ENCODE results near the gene KRTAP10-7. TPM values are rescaled to one million over a fixed set of nuclear protein-coding genes. Genes with fewer than 3 reads are reported as not detected.

Gene KRTAP10-7
- total RNA-seq, 1 donor from 2014 or later = not detected

GRCh38 chr21:44612029-44612486, 11.7 kb downstream of the KRTAP10-7 start, which contains the start of gene KRTAP10-8:
TSS of gene KRTAP10-8 (plus strand) at chr21:44612079. CDS start at chr21:44612101, 22 bp downstream.
- Histone ChIP-seq H3K27ac (ENCODE audit: low read depth, low read length) (no peak within 1 kb of the TSS), H3K36me3 (ENCODE audit: insufficient read depth, low read length) (no peaks in the 10 kb centered on the region), H3K27me3 (ENCODE audit: insufficient read depth, low read length) (no peaks in the 10 kb centered on the region), H3K4me1 (ENCODE audit: insufficient read depth, low read length) (no peaks in the 10 kb centered on the region), H3K4me2 (ENCODE audit: low read length) (no peak within 1 kb of the TSS), H3K9me3 (ENCODE audit: insufficient read depth, low read depth, low read length) (peaks cover 9% of the 10 kb centered on the region), H3K4me3 (ENCODE audit: insufficient read depth, low read depth, low read length) (no peak within 1 kb of the TSS), H3K79me2 (ENCODE audit: insufficient read depth, low read length) (no peaks in the 10 kb centered on the region), H2AFZ (ENCODE audit: low read depth, low read length) (no peak within 1 kb of the TSS), H3K9ac (ENCODE audit: low read length) (no peak within 1 kb of the TSS), H4K20me1 (ENCODE audit: insufficient read depth, low read length) (no peaks in the 10 kb centered on the region)
- H3K9me3 Mint-ChIP-seq (ENCODE audit: unreplicated experiment) = peaks cover 27% of the 10 kb centered on the region
- no peaks in the 10 kb centered on the region for H3K4me1 Mint-ChIP-seq (ENCODE audit: low read depth, unreplicated experiment)
- no peak within 1 kb of the TSS for H3K4me3 Mint-ChIP-seq (ENCODE audit: unreplicated experiment)
- TF ChIP-seq CTCF (IDR thresholded peaks at IDR 0.05; ENCODE audit: insufficient read depth, low read depth, low read length) (no peak), EZH2 (IDR thresholded peaks at IDR 0.05; ENCODE audit: insufficient read depth, low read length) (no peak)
- peaks cover 23% of the 10 kb centered on the region for H3K27me3 Mint-ChIP-seq (ENCODE audit: low read depth, unreplicated experiment)
- peaks cover 2% of the 10 kb centered on the region for H3K36me3 Mint-ChIP-seq (ENCODE audit: low read depth, unreplicated experiment)
- no peak within 1 kb of the TSS for H3K27ac Mint-ChIP-seq (ENCODE audit: unreplicated experiment)
- DNase-seq (ENCODE audit: low read depth) = no peak
- FAIRE-seq = no peak

GRCh38 chr21:44612669-44613229, 12.4 kb downstream of the KRTAP10-7 start:
- Histone ChIP-seq H3K9ac (ENCODE audit: low read length) (no peak overlapping the region), H2AFZ (ENCODE audit: low read depth, low read length) (no peak overlapping the region), H3K4me2 (ENCODE audit: low read length) (no peak overlapping the region), H3K79me2 (ENCODE audit: insufficient read depth, low read length) (no peaks in the 10 kb centered on the region), H3K4me3 (ENCODE audit: insufficient read depth, low read depth, low read length) (no peak overlapping the region), H3K9me3 (ENCODE audit: insufficient read depth, low read depth, low read length) (peaks cover 9% of the 10 kb centered on the region), H3K4me1 (ENCODE audit: insufficient read depth, low read length) (no peaks in the 10 kb centered on the region), H4K20me1 (ENCODE audit: insufficient read depth, low read length) (no peaks in the 10 kb centered on the region), H3K36me3 (ENCODE audit: insufficient read depth, low read length) (no peaks in the 10 kb centered on the region), H3K27me3 (ENCODE audit: insufficient read depth, low read length) (no peaks in the 10 kb centered on the region), H3K27ac (ENCODE audit: low read depth, low read length) (no peak overlapping the region)
- Mint-ChIP-seq H3K36me3 (ENCODE audit: low read depth, unreplicated experiment) (peaks cover 2% of the 10 kb centered on the region), H3K27ac (ENCODE audit: unreplicated experiment) (no peak overlapping the region), H3K27me3 (ENCODE audit: low read depth, unreplicated experiment) (peaks cover 21% of the 10 kb centered on the region), H3K4me3 (ENCODE audit: unreplicated experiment) (no peak overlapping the region), H3K4me1 (ENCODE audit: low read depth, unreplicated experiment) (no peaks in the 10 kb centered on the region), H3K9me3 (ENCODE audit: unreplicated experiment) (peaks cover 27% of the 10 kb centered on the region)
- no peak for TF ChIP-seq CTCF (IDR thresholded peaks at IDR 0.05; ENCODE audit: insufficient read depth, low read depth, low read length)
- TF ChIP-seq EZH2 (IDR thresholded peaks at IDR 0.05; ENCODE audit: insufficient read depth, low read length) = no peak
- FAIRE-seq = no peak
- DNase-seq (ENCODE audit: low read depth) = no peak

Measured in astrocyte (in vitro differentiated cells and primary cell).